ENCODE results near the gene APCDD1L. TPM values are rescaled to one million over a fixed set of nuclear protein-coding genes. Genes with fewer than 3 reads are reported as not detected.

Gene APCDD1L
- total and polyA plus RNA-seq, 12 donors, result 0.08 to 1.8 (median 1.1) TPM; not detected in 2

DNA sequence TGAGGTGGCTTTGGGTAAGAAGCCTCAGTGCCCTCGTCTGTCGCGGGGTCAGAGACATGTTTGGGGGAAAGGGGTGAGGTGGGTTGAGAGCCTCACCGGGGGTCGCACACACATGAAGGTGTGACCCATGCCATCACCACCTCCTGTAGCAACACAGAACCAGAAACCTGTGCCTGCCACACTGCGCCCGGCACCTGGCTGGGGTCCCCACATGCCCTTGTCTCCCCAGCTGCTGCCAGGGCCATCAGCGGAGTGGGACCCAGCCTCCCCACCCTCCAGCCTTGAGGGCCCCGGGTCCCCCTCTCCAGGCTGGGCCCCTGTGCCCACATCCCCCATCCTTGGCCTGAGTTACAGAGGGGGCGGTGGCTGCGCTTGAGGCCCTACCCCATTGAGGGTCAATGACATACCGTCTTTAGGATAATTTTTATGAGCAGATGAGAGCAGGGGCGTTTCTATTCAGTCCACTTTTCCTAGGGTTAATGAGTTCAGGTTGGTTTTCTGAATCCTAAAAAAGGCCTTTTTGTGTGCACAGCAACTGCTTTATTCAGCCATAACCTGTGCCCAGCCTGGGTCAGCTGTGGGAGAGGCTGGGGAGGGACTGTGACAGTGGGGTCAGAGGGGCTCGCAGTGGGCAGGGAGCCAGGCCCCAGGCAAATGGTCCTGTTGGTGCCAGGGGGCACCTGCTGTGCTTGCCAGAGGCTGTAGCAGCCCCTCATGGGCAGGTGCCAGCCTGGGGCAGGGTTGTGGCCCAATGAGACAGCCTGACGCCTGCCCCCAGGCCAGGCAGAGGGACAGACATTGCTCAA lies 19.4 kb downstream of the APCDD1L start:
- Histone ChIP-seq H3K9me3 (peaks cover 0 to 3% (median 0%) of the 10 kb centered on the region in 11 donors), H3K4me3 (no peak overlapping the region), H3K27me3 (no peaks in the 10 kb centered on the region), H3K4me1 (no peaks in the 10 kb centered on the region), H3K36me3 (no peaks in the 10 kb centered on the region), H3K27ac (no peak overlapping the region)
- intact Hi-C loops (cut with DNase I), result no loop called here
- TF ChIP-seq, protein P1, sequence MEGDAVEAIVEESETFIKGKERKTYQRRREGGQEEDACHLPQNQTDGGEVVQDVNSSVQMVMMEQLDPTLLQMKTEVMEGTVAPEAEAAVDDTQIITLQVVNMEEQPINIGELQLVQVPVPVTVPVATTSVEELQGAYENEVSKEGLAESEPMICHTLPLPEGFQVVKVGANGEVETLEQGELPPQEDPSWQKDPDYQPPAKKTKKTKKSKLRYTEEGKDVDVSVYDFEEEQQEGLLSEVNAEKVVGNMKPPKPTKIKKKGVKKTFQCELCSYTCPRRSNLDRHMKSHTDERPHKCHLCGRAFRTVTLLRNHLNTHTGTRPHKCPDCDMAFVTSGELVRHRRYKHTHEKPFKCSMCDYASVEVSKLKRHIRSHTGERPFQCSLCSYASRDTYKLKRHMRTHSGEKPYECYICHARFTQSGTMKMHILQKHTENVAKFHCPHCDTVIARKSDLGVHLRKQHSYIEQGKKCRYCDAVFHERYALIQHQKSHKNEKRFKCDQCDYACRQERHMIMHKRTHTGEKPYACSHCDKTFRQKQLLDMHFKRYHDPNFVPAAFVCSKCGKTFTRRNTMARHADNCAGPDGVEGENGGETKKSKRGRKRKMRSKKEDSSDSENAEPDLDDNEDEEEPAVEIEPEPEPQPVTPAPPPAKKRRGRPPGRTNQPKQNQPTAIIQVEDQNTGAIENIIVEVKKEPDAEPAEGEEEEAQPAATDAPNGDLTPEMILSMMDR (IDR thresholded peaks at IDR 0.05), result no peak
- ATAC-seq, result no peak
- no peak for DNase-seq
- 96% methylated on average over 15 of the region's 15 CpGs for WGBS, 2 donors

DNA sequence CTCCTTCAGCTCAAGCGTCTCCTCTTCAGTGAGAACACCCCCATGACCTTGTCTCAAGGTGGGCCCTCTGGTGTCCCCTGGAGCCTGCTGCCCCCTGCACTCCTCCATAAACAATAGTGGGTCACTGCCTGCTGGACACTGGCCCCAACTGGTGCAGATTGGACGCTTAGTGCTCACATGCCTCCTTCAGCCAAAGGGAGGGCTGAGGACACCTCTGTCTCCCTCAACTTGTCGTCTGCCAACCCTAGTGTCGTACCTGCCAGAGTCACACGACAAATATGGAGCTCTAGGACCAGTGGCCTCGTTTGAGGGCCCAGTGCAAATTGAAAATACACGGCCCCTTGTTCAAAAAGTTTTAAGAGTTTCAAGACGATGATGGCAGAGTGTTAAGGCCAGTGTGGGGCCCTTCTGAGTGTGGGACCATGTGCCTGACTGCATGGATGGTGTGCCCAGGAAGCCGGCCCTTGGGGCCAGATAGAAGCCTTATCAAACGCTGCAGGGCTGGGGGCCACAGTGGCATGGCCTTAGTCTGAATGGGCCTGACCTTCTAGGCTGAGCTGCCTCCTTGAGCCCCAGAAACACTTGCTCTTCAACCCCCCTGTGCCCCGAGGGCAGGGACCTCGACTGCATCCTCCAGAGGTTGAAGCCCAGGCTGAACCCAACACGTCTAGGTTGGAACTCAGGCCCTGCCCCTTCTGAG lies 20.1 kb downstream of the APCDD1L start:
- Histone ChIP-seq H3K27ac (no peak overlapping the region), H3K27me3 (no peaks in the 10 kb centered on the region), H3K4me3 (no peak overlapping the region), H3K4me1 (no peaks in the 10 kb centered on the region), H3K9me3 (peaks cover 0 to 5% (median 0%) of the 10 kb centered on the region in 11 donors), H3K36me3 (no peaks in the 10 kb centered on the region)
- DNase-seq, result no peak
- WGBS, 2 donors, result 90 to 91% methylated on average over 13 of the region's 13 CpGs
- intact Hi-C loops (cut with DNase I), result no loop called here
- TF ChIP-seq, protein P1 (IDR thresholded peaks at IDR 0.05), result no peak
- no peak for ATAC-seq

DNA sequence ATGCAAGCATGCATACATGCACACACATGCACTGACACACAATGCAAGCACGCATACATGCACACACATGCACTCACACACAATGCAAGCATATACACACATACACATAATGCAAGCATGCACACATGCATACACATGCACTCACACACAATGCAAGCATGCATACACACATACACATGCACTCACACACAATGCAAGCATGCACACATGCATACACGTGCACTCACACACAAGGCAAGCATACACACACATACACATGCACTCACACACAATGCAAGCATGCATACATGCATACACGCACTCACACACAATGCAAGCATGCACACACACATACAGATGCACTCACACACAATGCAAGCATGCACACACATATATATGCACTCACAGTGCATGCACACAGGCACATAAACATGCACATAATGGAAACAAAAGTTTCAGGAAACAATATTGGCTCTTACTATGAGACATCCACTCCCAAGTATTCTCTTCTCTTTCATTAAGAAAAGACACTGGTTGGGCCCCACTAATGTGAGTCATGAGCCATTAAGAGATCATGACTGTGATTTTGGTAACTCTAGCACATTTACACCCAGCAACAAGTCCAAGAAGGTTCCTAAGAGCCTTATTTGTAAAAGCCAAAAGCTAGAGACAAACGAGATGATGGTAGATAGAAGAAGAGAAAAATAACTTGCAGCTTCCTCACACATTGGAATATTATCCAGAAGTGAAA lies 22.2 kb downstream of the APCDD1L start:
- H3K36me3 ChIP-seq, result no peaks in the 10 kb centered on the region
- 79 to 83% methylated on average over 4 of the region's 4 CpGs for WGBS, 2 donors
- no peaks in the 10 kb centered on the region for H3K4me1 ChIP-seq
- H3K9me3 ChIP-seq, result peaks cover 0 to 20% (median 2%) of the 10 kb centered on the region in 11 donors
- DNase-seq, result no peak
- no peak overlapping the region for H3K27ac ChIP-seq
- no peak overlapping the region for H3K4me3 ChIP-seq
- TF ChIP-seq, protein P1 (IDR thresholded peaks at IDR 0.05), result no peak
- intact Hi-C loops (cut with DNase I), result no loop called here
- H3K27me3 ChIP-seq, result no peaks in the 10 kb centered on the region
- ATAC-seq, result no peak

DNA sequence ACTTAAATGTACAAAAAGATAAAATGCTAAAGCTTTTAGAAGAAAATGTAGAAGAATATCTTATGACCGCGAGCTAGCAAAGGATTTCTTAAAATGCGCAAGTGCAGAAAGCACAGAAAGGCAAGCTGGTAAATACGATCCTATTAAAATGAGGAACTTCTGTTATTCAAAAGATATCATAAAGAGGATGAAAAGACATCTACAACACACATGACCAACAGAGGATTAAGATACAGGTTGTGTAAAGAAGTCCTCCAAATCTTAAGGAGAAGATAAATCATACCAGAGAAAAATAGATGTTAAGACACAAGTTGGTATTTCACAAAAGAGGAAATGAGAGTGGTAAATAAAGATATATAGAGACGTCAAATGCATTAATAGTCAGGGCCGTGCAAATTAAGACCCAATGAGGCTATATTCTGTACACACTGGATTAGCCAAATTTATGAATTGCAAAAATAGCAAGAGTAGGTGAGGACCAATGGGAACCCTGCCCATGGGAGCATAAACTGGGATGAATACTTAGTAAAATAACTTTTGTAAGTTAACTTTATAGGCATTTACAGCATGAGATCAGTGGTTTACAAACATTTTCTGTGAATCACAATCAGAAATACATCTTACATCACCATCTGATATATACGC lies 23.0 kb downstream of the APCDD1L start:
- no peak for ATAC-seq
- TF ChIP-seq, protein P1 (IDR thresholded peaks at IDR 0.05), result no peak
- no peak overlapping the region for H3K27ac ChIP-seq
- H3K4me1 ChIP-seq, result no peaks in the 10 kb centered on the region
- DNase-seq, result no peak
- no peak overlapping the region for H3K4me3 ChIP-seq
- peaks cover 0 to 27% (median 2%) of the 10 kb centered on the region in 11 donors for H3K9me3 ChIP-seq
- 88 to 89% methylated on average over 7 of the region's 7 CpGs for WGBS, 2 donors
- H3K36me3 ChIP-seq, result no peaks in the 10 kb centered on the region
- no peaks in the 10 kb centered on the region for H3K27me3 ChIP-seq
- intact Hi-C loops (cut with DNase I), result no loop called here

All from heart right ventricle (tissue), 16 donors.